ENCODE measurements around the gene DHX35.

DHX35 gene

GRCh38 chr20:38950254-38950653 lies 11.9 kb upstream of the DHX35 start:
- no peak for ATAC-seq
- TF ChIP-seq TOX (CRISPR knock-in tag; IDR thresholded peaks at IDR 0.05; ENCODE audit: borderline replicate concordance) (no peak), TSHZ2 (CRISPR knock-in tag; IDR thresholded peaks at IDR 0.05) (no peak), ARNTL (CRISPR knock-in tag; IDR thresholded peaks at IDR 0.05; ENCODE audit: borderline replicate concordance, low read depth) (no peak), ESRRG (CRISPR knock-in tag; IDR thresholded peaks at IDR 0.05) (no peak), OSR1 (CRISPR knock-in tag; IDR thresholded peaks at IDR 0.05) (no peak)

DNA sequence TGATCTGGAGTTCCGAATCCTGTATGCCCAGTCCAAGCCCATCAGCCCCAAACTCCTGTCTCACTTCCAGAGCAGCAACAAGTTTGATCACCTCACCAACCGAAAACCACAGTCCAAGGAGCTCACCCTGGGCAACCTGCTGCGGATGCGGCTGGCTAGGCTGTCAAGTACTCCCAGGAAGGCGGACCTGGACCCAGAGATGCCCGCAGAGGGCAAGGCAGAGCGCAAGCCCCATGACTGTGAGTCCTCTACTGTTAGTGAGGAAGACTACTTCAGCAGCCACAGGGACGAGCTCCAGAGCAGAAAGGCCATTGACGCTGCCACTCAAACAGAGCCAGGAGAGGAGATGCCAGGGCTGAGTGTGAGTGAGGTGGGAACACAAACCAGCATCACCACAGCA lies 10.5 kb upstream of the DHX35 start:
- ATAC-seq: no peak
- TF ChIP-seq ZC3H10 (CRISPR knock-in tag; IDR thresholded peaks at IDR 0.05): no peak
- no peak for TF ChIP-seq CREB5 (CRISPR knock-in tag; IDR thresholded peaks at IDR 0.05; ENCODE audit: low read depth)
- no peak for TF ChIP-seq ZFP30 (CRISPR knock-in tag; IDR thresholded peaks at IDR 0.05)
- no peak for TF ChIP-seq TOX (CRISPR knock-in tag; IDR thresholded peaks at IDR 0.05; ENCODE audit: borderline replicate concordance)
- no peak for TF ChIP-seq TCF4 (CRISPR knock-in tag; IDR thresholded peaks at IDR 0.05; ENCODE audit: borderline replicate concordance)
- TF ChIP-seq ZNF70 (CRISPR knock-in tag; IDR thresholded peaks at IDR 0.05): no peak
- no peak for TF ChIP-seq ISL1 (CRISPR knock-in tag; IDR thresholded peaks at IDR 0.05)
- no peak for TF ChIP-seq POU6F1 (CRISPR knock-in tag; IDR thresholded peaks at IDR 0.05; ENCODE audit: borderline replicate concordance, low read depth)
- TF ChIP-seq, protein P1, sequence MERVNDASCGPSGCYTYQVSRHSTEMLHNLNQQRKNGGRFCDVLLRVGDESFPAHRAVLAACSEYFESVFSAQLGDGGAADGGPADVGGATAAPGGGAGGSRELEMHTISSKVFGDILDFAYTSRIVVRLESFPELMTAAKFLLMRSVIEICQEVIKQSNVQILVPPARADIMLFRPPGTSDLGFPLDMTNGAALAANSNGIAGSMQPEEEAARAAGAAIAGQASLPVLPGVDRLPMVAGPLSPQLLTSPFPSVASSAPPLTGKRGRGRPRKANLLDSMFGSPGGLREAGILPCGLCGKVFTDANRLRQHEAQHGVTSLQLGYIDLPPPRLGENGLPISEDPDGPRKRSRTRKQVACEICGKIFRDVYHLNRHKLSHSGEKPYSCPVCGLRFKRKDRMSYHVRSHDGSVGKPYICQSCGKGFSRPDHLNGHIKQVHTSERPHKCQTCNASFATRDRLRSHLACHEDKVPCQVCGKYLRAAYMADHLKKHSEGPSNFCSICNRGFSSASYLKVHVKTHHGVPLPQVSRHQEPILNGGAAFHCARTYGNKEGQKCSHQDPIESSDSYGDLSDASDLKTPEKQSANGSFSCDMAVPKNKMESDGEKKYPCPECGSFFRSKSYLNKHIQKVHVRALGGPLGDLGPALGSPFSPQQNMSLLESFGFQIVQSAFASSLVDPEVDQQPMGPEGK (CRISPR knock-in tag; IDR thresholded peaks at IDR 0.05; ENCODE audit: borderline replicate concordance): no peak
- no peak for TF ChIP-seq ZNF8 (CRISPR knock-in tag; IDR thresholded peaks at IDR 0.05)
- TF ChIP-seq GLIS3 (CRISPR knock-in tag; IDR thresholded peaks at IDR 0.05): no peak
- no peak for TF ChIP-seq OSR1 (CRISPR knock-in tag; IDR thresholded peaks at IDR 0.05)
- TF ChIP-seq, protein P2, sequence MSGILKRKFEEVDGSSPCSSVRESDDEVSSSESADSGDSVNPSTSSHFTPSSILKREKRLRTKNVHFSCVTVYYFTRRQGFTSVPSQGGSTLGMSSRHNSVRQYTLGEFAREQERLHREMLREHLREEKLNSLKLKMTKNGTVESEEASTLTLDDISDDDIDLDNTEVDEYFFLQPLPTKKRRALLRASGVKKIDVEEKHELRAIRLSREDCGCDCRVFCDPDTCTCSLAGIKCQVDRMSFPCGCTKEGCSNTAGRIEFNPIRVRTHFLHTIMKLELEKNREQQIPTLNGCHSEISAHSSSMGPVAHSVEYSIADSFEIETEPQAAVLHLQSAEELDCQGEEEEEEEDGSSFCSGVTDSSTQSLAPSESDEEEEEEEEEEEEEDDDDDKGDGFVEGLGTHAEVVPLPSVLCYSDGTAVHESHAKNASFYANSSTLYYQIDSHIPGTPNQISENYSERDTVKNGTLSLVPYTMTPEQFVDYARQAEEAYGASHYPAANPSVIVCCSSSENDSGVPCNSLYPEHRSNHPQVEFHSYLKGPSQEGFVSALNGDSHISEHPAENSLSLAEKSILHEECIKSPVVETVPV (CRISPR knock-in tag; IDR thresholded peaks at IDR 0.05): no peak

GRCh38 chr20:38952153-38952552 lies 10.0 kb upstream of the DHX35 start:
- ATAC-seq: no peak
- TF ChIP-seq SNAI2 (CRISPR knock-in tag; IDR thresholded peaks at IDR 0.05) (no peak), ZNF70 (CRISPR knock-in tag; IDR thresholded peaks at IDR 0.05) (no peak), ESRRG (CRISPR knock-in tag; IDR thresholded peaks at IDR 0.05) (no peak), TSHZ2 (CRISPR knock-in tag; IDR thresholded peaks at IDR 0.05) (no peak), ZNF8 (CRISPR knock-in tag; IDR thresholded peaks at IDR 0.05) (no peak), ZFP3 (CRISPR knock-in tag; IDR thresholded peaks at IDR 0.05) (no peak), OSR1 (CRISPR knock-in tag; IDR thresholded peaks at IDR 0.05) (no peak)
- TF ChIP-seq, protein P2 (CRISPR knock-in tag; IDR thresholded peaks at IDR 0.05): no peak
